ENCODE measurements around the gene CDX2. TPM values are rescaled to one million over a fixed set of nuclear protein-coding genes. Genes with fewer than 3 reads are reported as not detected.
A peak's percentile ranks its signal among the peaks of the same experiment; 100 is the strongest.

The CDX2 gene
- total RNA-seq, 4 donors from 2014 or later, result not detected

- DNase-seq, result no peak
- H3K9me3 ChIP-seq, result no peaks in the 10 kb centered on the region
- 4 to 9% methylated on average over 8 to 11 of the region's 11 CpGs for WGBS, 2 donors
- peaks cover 58% of the 10 kb centered on the region for H3K27me3 ChIP-seq
- peak overlapping the region in 1 of 3 donors; percentile 6 for H3K4me3 ChIP-seq (replicated peaks in 1 of 3)
- intact Hi-C loops (cut with DNase I), result no loop called here
- H3K27ac ChIP-seq, result no peak overlapping the region
- TF ChIP-seq POLR2A (IDR thresholded peaks at IDR 0.05), result no peak
- no peak for TF ChIP-seq CTCF (IDR thresholded peaks at IDR 0.05)
- H3K4me1 ChIP-seq, result peaks cover 23 to 34% of the 10 kb centered on the region in 2 donors
- no peaks in the 10 kb centered on the region for H3K36me3 ChIP-seq
Measured at GRCh38 chr13:27919659-27919933, 49.5 kb downstream of the CDX2 start.

GRCh38 chr13:27918918-27919658 is 50.0 kb downstream of the CDX2 start:
- WGBS, 2 donors, result 11 to 15% methylated on average over 23 of the region's 23 CpGs
- Histone ChIP-seq H3K4me3 (replicated peaks in 1 of 3) (no peak overlapping the region), H3K27ac (no peak overlapping the region)

GRCh38 chr13:27918041-27918917 is 50.8 kb downstream of the CDX2 start:
- Histone ChIP-seq H3K27me3 (peaks cover 50% of the 10 kb centered on the region), H3K36me3 (no peaks in the 10 kb centered on the region), H3K4me3 (replicated peaks in 1 of 3) (no peak overlapping the region), H3K4me1 (peaks cover 23 to 34% of the 10 kb centered on the region in 2 donors), H3K27ac (no peak overlapping the region), H3K9me3 (no peaks in the 10 kb centered on the region)
- intact Hi-C loops (cut with DNase I), result no loop called here
- no peak for DNase-seq
- no peak for TF ChIP-seq CTCF (IDR thresholded peaks at IDR 0.05)
- no peak for TF ChIP-seq POLR2A (IDR thresholded peaks at IDR 0.05)
- 10 to 11% methylated on average over 37 to 42 of the region's 46 CpGs for WGBS, 2 donors

More at GRCh38 chr13:27918918-27919658, 50.0 kb downstream of the CDX2 start:
- DNase-seq, result no peak
- TF ChIP-seq CTCF (IDR thresholded peaks at IDR 0.05), result no peak
- no peak for TF ChIP-seq POLR2A (IDR thresholded peaks at IDR 0.05)
- H3K27me3 ChIP-seq, result peaks cover 58% of the 10 kb centered on the region
- no peaks in the 10 kb centered on the region for H3K36me3 ChIP-seq
- no peaks in the 10 kb centered on the region for H3K9me3 ChIP-seq
- intact Hi-C loops (cut with DNase I), result no loop called here
- H3K4me1 ChIP-seq, result peaks cover 23 to 34% of the 10 kb centered on the region in 2 donors

GRCh38 chr13:27917121-27917947 is 51.8 kb downstream of the CDX2 start:
- H3K4me3 ChIP-seq (replicated peaks in 1 of 3), result no peak overlapping the region
- WGBS, 2 donors, result 5 to 6% methylated on average over 48 of the region's 48 CpGs
- intact Hi-C loops (cut with DNase I), result no loop called here
- no peaks in the 10 kb centered on the region for H3K36me3 ChIP-seq
- no peaks in the 10 kb centered on the region for H3K9me3 ChIP-seq
- peaks cover 42% of the 10 kb centered on the region for H3K27me3 ChIP-seq
- H3K4me1 ChIP-seq, result peaks cover 23 to 34% of the 10 kb centered on the region in 2 donors
- DNase-seq, result no peak
- no peak overlapping the region for H3K27ac ChIP-seq
- no peak for TF ChIP-seq POLR2A (IDR thresholded peaks at IDR 0.05)
- TF ChIP-seq CTCF (IDR thresholded peaks at IDR 0.05), result no peak

Data from thyroid gland (tissue), 4 donors.